Measurements from ENCODE around the gene RAD51B. TPM values are rescaled to one million over a fixed set of nuclear protein-coding genes. Genes with fewer than 3 reads are reported as not detected.

The RAD51B gene
- total RNA-seq, 1 experiment from 2014 or later: 29.9 TPM

- no peak overlapping the region for H3K4me3 ChIP-seq
- ChIA-PET CTCF (no interaction called here), POLR2A (ENCODE audit: unreplicated experiment) (no interaction called here)
- no peaks in the 10 kb centered on the region for H3K27me3 ChIP-seq (ENCODE audit: insufficient read depth, low read depth)
- no peaks in the 10 kb centered on the region for H3K36me3 ChIP-seq (ENCODE audit: low read depth)
- no peaks in the 10 kb centered on the region for H3K9me3 ChIP-seq (ENCODE audit: insufficient read depth, low read depth)
- BruUV-seq (replicated peaks): no TSS peak
- DNase-seq: no peak
- no peak overlapping the region for H2AFZ ChIP-seq
- no peaks in the 10 kb centered on the region for H4K20me1 ChIP-seq (ENCODE audit: insufficient read depth)
- no peak overlapping the region for H3K4me2 ChIP-seq
- H3F3A ChIP-seq (ENCODE audit: insufficient read depth, low read depth): peaks cover 16% of the 10 kb centered on the region; the same call in 1 of the 2 replicates
- intact Hi-C loops (cut with micrococcal nuclease; ENCODE audit: unreplicated experiment): no loop called here
- H3K4me1 ChIP-seq (replicated peaks; ENCODE audit: insufficient read depth): peaks cover 21% of the 10 kb centered on the region
- no peaks in the 10 kb centered on the region for H3K79me2 ChIP-seq (ENCODE audit: low read depth)
- no peaks in the 10 kb centered on the region for H3K9me2 ChIP-seq (ENCODE audit: insufficient read depth)
- TF ChIP-seq, protein P1, sequence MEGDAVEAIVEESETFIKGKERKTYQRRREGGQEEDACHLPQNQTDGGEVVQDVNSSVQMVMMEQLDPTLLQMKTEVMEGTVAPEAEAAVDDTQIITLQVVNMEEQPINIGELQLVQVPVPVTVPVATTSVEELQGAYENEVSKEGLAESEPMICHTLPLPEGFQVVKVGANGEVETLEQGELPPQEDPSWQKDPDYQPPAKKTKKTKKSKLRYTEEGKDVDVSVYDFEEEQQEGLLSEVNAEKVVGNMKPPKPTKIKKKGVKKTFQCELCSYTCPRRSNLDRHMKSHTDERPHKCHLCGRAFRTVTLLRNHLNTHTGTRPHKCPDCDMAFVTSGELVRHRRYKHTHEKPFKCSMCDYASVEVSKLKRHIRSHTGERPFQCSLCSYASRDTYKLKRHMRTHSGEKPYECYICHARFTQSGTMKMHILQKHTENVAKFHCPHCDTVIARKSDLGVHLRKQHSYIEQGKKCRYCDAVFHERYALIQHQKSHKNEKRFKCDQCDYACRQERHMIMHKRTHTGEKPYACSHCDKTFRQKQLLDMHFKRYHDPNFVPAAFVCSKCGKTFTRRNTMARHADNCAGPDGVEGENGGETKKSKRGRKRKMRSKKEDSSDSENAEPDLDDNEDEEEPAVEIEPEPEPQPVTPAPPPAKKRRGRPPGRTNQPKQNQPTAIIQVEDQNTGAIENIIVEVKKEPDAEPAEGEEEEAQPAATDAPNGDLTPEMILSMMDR (conservative IDR thresholded peaks at IDR 0.05): no peak
- TF ChIP-seq EZH2 (IDR thresholded peaks at IDR 0.05; ENCODE audit: low read depth): no peak
- H3K27ac ChIP-seq: no peak overlapping the region
Measured at GRCh38 chr14:68486809-68487208, 667.2 kb downstream of the RAD51B start.

- no peaks in the 10 kb centered on the region for H3K79me2 ChIP-seq (ENCODE audit: low read depth)
- intact Hi-C loops (cut with micrococcal nuclease; ENCODE audit: unreplicated experiment): loop anchor here (2.0 kb wide), 1 partner anchor 21 kb away; no protein-coding TSS in a partner anchor
- CTCF ChIA-PET: interaction anchor here (0.6 to 0.7 kb wide), 3 partner anchors 31 to 300 kb away, joined by 3 to 6 read pairs (median 5); no protein-coding TSS in a partner anchor
- H3K4me3 ChIP-seq: no peak overlapping the region
- H3K9me2 ChIP-seq (ENCODE audit: insufficient read depth): no peaks in the 10 kb centered on the region
- no peaks in the 10 kb centered on the region for H4K20me1 ChIP-seq (ENCODE audit: insufficient read depth)
- TF ChIP-seq, protein P1 (conservative IDR thresholded peaks at IDR 0.05): no peak
- TF ChIP-seq EZH2 (IDR thresholded peaks at IDR 0.05; ENCODE audit: low read depth): no peak
- H3K27ac ChIP-seq: peak overlapping the region; percentile 27; the same call in 1 of the 2 replicates
- DNase-seq: peak; percentile 40 to 61
- no peaks in the 10 kb centered on the region for H3K27me3 ChIP-seq (ENCODE audit: insufficient read depth, low read depth)
- H3K4me2 ChIP-seq: no peak overlapping the region
- no TSS peak for BruUV-seq (replicated peaks)
- H3F3A ChIP-seq (ENCODE audit: insufficient read depth, low read depth): peaks cover 16% of the 10 kb centered on the region; the same call in 1 of the 2 replicates
- no peak overlapping the region for H2AFZ ChIP-seq
- POLR2A ChIA-PET (ENCODE audit: unreplicated experiment): no interaction called here
- H3K36me3 ChIP-seq (ENCODE audit: low read depth): no peaks in the 10 kb centered on the region
- H3K4me1 ChIP-seq (replicated peaks; ENCODE audit: insufficient read depth): peaks cover 18% of the 10 kb centered on the region
- H3K9me3 ChIP-seq (ENCODE audit: insufficient read depth, low read depth): no peaks in the 10 kb centered on the region
Measured at GRCh38 chr14:68487805-68488590, 668.4 kb downstream of the RAD51B start.

GRCh38 chr14:68491793-68492192 is 672.2 kb downstream of the RAD51B start:
- DNase-seq: no peak
- no peaks in the 10 kb centered on the region for H3K9me2 ChIP-seq (ENCODE audit: insufficient read depth)
- TF ChIP-seq EZH2 (IDR thresholded peaks at IDR 0.05; ENCODE audit: low read depth): no peak
- TF ChIP-seq, protein P1 (conservative IDR thresholded peaks at IDR 0.05): no peak
- peaks cover 9% of the 10 kb centered on the region; the same call in 1 of the 2 replicates for H3F3A ChIP-seq (ENCODE audit: insufficient read depth, low read depth)
- intact Hi-C loops (cut with micrococcal nuclease; ENCODE audit: unreplicated experiment): no loop called here
- H3K27ac ChIP-seq: no peak overlapping the region
- no peaks in the 10 kb centered on the region for H3K27me3 ChIP-seq (ENCODE audit: insufficient read depth, low read depth)
- H3K79me2 ChIP-seq (ENCODE audit: low read depth): no peaks in the 10 kb centered on the region
- POLR2A ChIA-PET (ENCODE audit: unreplicated experiment): no interaction called here
- H3K4me2 ChIP-seq: no peak overlapping the region
- CTCF ChIA-PET: no interaction called here
- H3K4me3 ChIP-seq: no peak overlapping the region
- no peak overlapping the region for H2AFZ ChIP-seq
- no TSS peak for BruUV-seq (replicated peaks)
- no peaks in the 10 kb centered on the region for H3K9me3 ChIP-seq (ENCODE audit: insufficient read depth, low read depth)
- no peaks in the 10 kb centered on the region for H3K36me3 ChIP-seq (ENCODE audit: low read depth)
- no peaks in the 10 kb centered on the region for H4K20me1 ChIP-seq (ENCODE audit: insufficient read depth)
- peaks cover 7% of the 10 kb centered on the region; the same call in 1 of the 2 replicates for H3K4me1 ChIP-seq (replicated peaks; ENCODE audit: insufficient read depth)
